Activated CD4-positive, alpha-beta T cell treated with anti-CD3 and anti-CD28 coated beads for 36 hours (primary cell): ENCODE data around the gene TBXA2R. TPM values are rescaled to one million over a fixed set of nuclear protein-coding genes. Genes with fewer than 3 reads are reported as not detected.

Experiments used
- ATAC-seq: fragments of 200-7000 bp; cut with Tn5 transposase; one replicate; pipeline ENCODE4 v1.10.0; 2021; ENCODE audit warnings: mild to moderate bottlenecking, moderate library complexity
- CTCF ChIA-PET: fragments of 350-600 bp; sonication (Branson Sonifier 250); formaldehyde crosslinking; loops from one replicate; lab custom pipeline; 2021; ENCODE audit warnings: antibody characterized with exemption; lab: Charles Lee
- POLR2A ChIA-PET: fragments of 350-600 bp; sonication (Branson Sonifier 250); formaldehyde crosslinking; loops from one replicate; lab custom pipeline; 2021; ENCODE audit warnings: antibody characterized with exemption, inconsistent platforms; lab: Charles Lee
- DNase-seq: peaks from one replicate; pipeline ENCODE4 v3.0.0-alpha.2; 2020
- H3K27ac Mint-ChIP-seq: one replicate; pipeline ENCODE4 v1.8.0; 2021; ENCODE audit warnings: mixed read lengths
- H3K27me3 Mint-ChIP-seq: one replicate; pipeline ENCODE4 v1.8.0; 2021; ENCODE audit warnings: mixed read lengths
- H3K36me3 Mint-ChIP-seq: one replicate; pipeline ENCODE4 v1.8.0; 2021; ENCODE audit warnings: low read depth, mixed read lengths
- H3K4me1 Mint-ChIP-seq: one replicate; pipeline ENCODE4 v1.8.0; 2021; ENCODE audit warnings: mixed read lengths
- H3K4me3 Mint-ChIP-seq: one replicate; pipeline ENCODE4 v1.8.0; 2021; ENCODE audit warnings: mild to moderate bottlenecking, moderate library complexity, mixed read lengths
- H3K9me3 Mint-ChIP-seq: one replicate; pipeline ENCODE4 v1.8.0; 2021; ENCODE audit warnings: low read depth, mixed read lengths
- intact Hi-C, 2 experiments: fragments of 100-400 bp; cut with DNase I in 1 of 2; cut with micrococcal nuclease in 1 of 2; formaldehyde crosslinking; loops; one replicate each; pipeline versions ENCODE4 v1.14.2 to v1.15.1; 2022 to 2024; cut with DNase I, micrococcal nuclease
- total RNA-seq, 2 experiments: library from RNA; stranded (reverse); gene quantifications; one replicate each; pipeline ENCODE4 v1.2.3, GENCODE V29; 2021

The TBXA2R gene
- total RNA-seq, 2 experiments from 2014 or later = 0.64 to 0.72 TPM

GRCh38 chr19:3626473-3627350 is 20.0 kb upstream of the TBXA2R start, which contains the start of gene CACTIN:
Gene CACTIN, minus strand, starts transcription at chr19:3626790. Its CDS starts 28 bp downstream, at chr19:3626762.
- no peaks in the 10 kb centered on the region for H3K9me3 Mint-ChIP-seq
- POLR2A ChIA-PET = interaction anchor here (0.6 kb wide), 2 partner anchors 64 to 110 kb away, joined by 5 read pairs; no protein-coding TSS in a partner anchor
- CTCF ChIA-PET = interaction anchor here (0.6 to 1.0 kb wide), 4 partner anchors 40 to 394 kb away, joined by 3 read pairs; no protein-coding TSS in a partner anchor

GRCh38 chr19:3625996-3626472 is 19.4 kb upstream of the TBXA2R start:
- peaks cover 4% of the 10 kb centered on the region for H3K36me3 Mint-ChIP-seq
- ATAC-seq (peak; percentile 6), DNase-seq (no peak)
- no peaks in the 10 kb centered on the region for H3K27me3 Mint-ChIP-seq
- H3K4me3 Mint-ChIP-seq = peak overlapping the region; percentile 91
- no peaks in the 10 kb centered on the region for H3K9me3 Mint-ChIP-seq
- CTCF ChIA-PET = interaction anchor here (1.6 kb wide), 1 partner anchor 18 kb away, joined by 4 read pairs; no protein-coding TSS in a partner anchor
- intact Hi-C loops = loop anchor here in 1 of 2 experiments (1.0 to 5.0 kb wide), 7 partner anchors 81 to 1096 kb away; partner anchors contain the start of genes DPP9, EEF2, HDGFL2 and ZBTB7A
- H3K4me1 Mint-ChIP-seq = peaks cover 22% of the 10 kb centered on the region
- H3K27ac Mint-ChIP-seq = peak overlapping the region; percentile 82
- POLR2A ChIA-PET = no interaction called here

More at GRCh38 chr19:3626473-3627350, 20.0 kb upstream of the TBXA2R start, which contains the start of gene CACTIN:
- Mint-ChIP-seq H3K36me3 (peaks cover 4% of the 10 kb centered on the region), H3K4me1 (peaks cover 22% of the 10 kb centered on the region), H3K4me3 (peak within 1 kb of the TSS; percentile 91), H3K27ac (peak within 1 kb of the TSS; percentile 82), H3K27me3 (no peaks in the 10 kb centered on the region)
- intact Hi-C loops = loop anchor here (1.0 to 5.0 kb wide), 20 partner anchors 54 to 1096 kb away; partner anchors contain the start of genes HMG20B (in 2 of the 2), MFSD12 (in 2 of the 2), ANKRD24 (in 1 of the 2) and DPP9 (in 1 of the 2)
- peak; percentile 98 for ATAC-seq
- peak; percentile 99 for DNase-seq

- H3K9me3 Mint-ChIP-seq = no peaks in the 10 kb centered on the region
- CTCF ChIA-PET = no interaction called here
- H3K4me3 Mint-ChIP-seq = no peak overlapping the region
- peaks cover 7% of the 10 kb centered on the region for H3K36me3 Mint-ChIP-seq
- H3K27me3 Mint-ChIP-seq = no peaks in the 10 kb centered on the region
- POLR2A ChIA-PET = no interaction called here
- no peak for ATAC-seq
- H3K4me1 Mint-ChIP-seq = peaks cover 22% of the 10 kb centered on the region
- no peak overlapping the region for H3K27ac Mint-ChIP-seq
- intact Hi-C loops = no loop called here
- no peak for DNase-seq
These were observed 17.0 kb upstream of the TBXA2R start for GRCh38 chr19:3623716-3624115.

- H3K4me3 Mint-ChIP-seq = no peak overlapping the region
- intact Hi-C loops = no loop called here
- CTCF ChIA-PET = interaction anchor here (0.8 to 1.3 kb wide), 2 partner anchors 17 to 96 kb away, joined by 3 to 4 read pairs; no protein-coding TSS in a partner anchor
- H3K36me3 Mint-ChIP-seq = peaks cover 8% of the 10 kb centered on the region
- DNase-seq (no peak), ATAC-seq (no peak)
- peaks cover 32% of the 10 kb centered on the region for H3K4me1 Mint-ChIP-seq
- H3K9me3 Mint-ChIP-seq = no peaks in the 10 kb centered on the region
- POLR2A ChIA-PET = interaction anchor here (1.0 kb wide), 1 partner anchor 38 kb away, joined by 3 read pairs; no protein-coding TSS in a partner anchor
- H3K27me3 Mint-ChIP-seq = no peaks in the 10 kb centered on the region
- no peak overlapping the region for H3K27ac Mint-ChIP-seq
These were observed 15.5 kb upstream of the TBXA2R start for GRCh38 chr19:3622224-3622623.

- CTCF ChIA-PET = interaction anchor here (0.8 to 1.3 kb wide), 2 partner anchors 17 to 97 kb away, joined by 3 to 4 read pairs; no protein-coding TSS in a partner anchor
- Mint-ChIP-seq H3K36me3 (peaks cover 10% of the 10 kb centered on the region), H3K27me3 (no peaks in the 10 kb centered on the region), H3K27ac (no peak overlapping the region), H3K4me3 (no peak overlapping the region), H3K4me1 (peaks cover 32% of the 10 kb centered on the region), H3K9me3 (no peaks in the 10 kb centered on the region)
- POLR2A ChIA-PET = interaction anchor here (1.0 kb wide), 1 partner anchor 37 kb away, joined by 3 read pairs; no protein-coding TSS in a partner anchor
- no peak for DNase-seq
- intact Hi-C loops = no loop called here
- no peak for ATAC-seq
These were observed 15.0 kb upstream of the TBXA2R start for GRCh38 chr19:3621689-3622088.

DNA sequence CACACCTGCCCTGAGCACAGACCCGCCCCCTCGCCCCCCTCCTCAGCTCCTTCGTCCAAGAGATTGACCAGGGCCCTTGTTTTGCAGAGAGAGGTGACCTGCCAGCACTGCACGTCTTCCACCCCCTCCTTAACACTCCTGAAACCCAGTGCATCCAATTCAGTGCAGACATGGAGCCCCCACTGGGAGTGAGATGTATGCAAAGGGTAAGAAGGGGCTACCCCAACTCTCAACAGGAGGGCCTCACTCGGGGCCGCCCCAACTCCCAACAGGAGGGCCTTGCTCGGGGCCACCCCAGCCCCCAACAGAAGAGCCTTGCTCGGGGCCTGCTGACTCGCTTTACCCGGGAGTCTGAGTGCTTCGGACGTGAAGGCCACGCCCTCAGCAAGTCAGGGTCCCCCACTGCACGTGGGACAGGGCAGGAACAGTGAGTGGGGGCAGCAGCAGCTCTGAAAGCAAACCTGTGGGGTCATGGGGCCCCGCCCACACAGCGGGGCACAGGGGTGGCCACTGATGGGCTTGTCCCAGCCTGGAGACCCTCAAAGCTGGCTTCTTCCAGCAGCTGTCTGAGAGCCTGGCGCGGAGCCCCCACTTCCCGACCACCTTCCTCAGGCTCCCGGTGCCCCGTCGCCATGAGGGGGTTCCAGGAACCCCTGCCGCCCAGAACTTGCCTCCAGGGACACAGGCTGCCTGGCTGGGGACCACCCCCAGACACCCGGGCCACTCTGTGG is 14.3 kb upstream of the TBXA2R start:
- intact Hi-C loops = no loop called here
- no peaks in the 10 kb centered on the region for H3K9me3 Mint-ChIP-seq
- ChIA-PET POLR2A (no interaction called here), CTCF (no interaction called here)
- no peak for ATAC-seq
- DNase-seq = no peak
- no peak overlapping the region for H3K4me3 Mint-ChIP-seq
- peaks cover 10% of the 10 kb centered on the region for H3K36me3 Mint-ChIP-seq
- H3K27me3 Mint-ChIP-seq = no peaks in the 10 kb centered on the region
- H3K27ac Mint-ChIP-seq = no peak overlapping the region
- peaks cover 28% of the 10 kb centered on the region for H3K4me1 Mint-ChIP-seq

GRCh38 chr19:3620145-3620816 is 13.6 kb upstream of the TBXA2R start:
- ATAC-seq (no peak), DNase-seq (no peak)
- Mint-ChIP-seq H3K4me1 (peaks cover 25% of the 10 kb centered on the region), H3K27me3 (no peaks in the 10 kb centered on the region), H3K27ac (no peak overlapping the region), H3K4me3 (no peak overlapping the region), H3K36me3 (peaks cover 10% of the 10 kb centered on the region), H3K9me3 (no peaks in the 10 kb centered on the region)
- CTCF ChIA-PET = interaction anchor here (0.5 kb wide), 1 partner anchor 33 kb away, joined by 3 read pairs; no protein-coding TSS in a partner anchor
- intact Hi-C loops = no loop called here
- POLR2A ChIA-PET = no interaction called here

DNA sequence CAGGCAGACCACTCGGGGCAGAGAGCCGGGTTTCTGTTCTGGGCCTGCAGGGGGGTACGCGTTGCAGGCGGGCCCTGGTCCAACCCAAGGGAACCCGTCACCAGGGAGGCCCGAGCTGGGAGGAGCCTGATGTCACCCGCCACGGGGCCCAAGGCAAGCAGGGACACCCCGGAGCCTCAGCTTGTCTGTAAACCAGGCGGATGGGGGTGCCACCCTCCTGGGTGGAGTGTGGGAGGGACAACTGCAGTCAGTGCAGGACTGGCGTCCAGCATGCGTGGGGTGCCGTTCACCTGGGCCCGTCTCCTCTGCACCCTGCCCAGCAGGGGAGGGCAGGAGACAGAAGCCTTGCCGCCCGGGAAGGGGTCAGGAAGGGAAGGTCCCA is 12.9 kb upstream of the TBXA2R start:
- Mint-ChIP-seq H3K36me3 (peaks cover 10% of the 10 kb centered on the region), H3K27ac (no peak overlapping the region), H3K27me3 (no peaks in the 10 kb centered on the region), H3K4me3 (no peak overlapping the region), H3K9me3 (no peaks in the 10 kb centered on the region), H3K4me1 (peaks cover 19% of the 10 kb centered on the region)
- POLR2A ChIA-PET = no interaction called here
- intact Hi-C loops = loop anchor here (2.0 to 5.0 kb wide), 2 partner anchors 33 to 72 kb away; no protein-coding TSS in a partner anchor
- no peak for ATAC-seq
- DNase-seq = no peak
- CTCF ChIA-PET = interaction anchor here (0.5 kb wide), 1 partner anchor 32 kb away, joined by 3 read pairs; no protein-coding TSS in a partner anchor

DNA sequence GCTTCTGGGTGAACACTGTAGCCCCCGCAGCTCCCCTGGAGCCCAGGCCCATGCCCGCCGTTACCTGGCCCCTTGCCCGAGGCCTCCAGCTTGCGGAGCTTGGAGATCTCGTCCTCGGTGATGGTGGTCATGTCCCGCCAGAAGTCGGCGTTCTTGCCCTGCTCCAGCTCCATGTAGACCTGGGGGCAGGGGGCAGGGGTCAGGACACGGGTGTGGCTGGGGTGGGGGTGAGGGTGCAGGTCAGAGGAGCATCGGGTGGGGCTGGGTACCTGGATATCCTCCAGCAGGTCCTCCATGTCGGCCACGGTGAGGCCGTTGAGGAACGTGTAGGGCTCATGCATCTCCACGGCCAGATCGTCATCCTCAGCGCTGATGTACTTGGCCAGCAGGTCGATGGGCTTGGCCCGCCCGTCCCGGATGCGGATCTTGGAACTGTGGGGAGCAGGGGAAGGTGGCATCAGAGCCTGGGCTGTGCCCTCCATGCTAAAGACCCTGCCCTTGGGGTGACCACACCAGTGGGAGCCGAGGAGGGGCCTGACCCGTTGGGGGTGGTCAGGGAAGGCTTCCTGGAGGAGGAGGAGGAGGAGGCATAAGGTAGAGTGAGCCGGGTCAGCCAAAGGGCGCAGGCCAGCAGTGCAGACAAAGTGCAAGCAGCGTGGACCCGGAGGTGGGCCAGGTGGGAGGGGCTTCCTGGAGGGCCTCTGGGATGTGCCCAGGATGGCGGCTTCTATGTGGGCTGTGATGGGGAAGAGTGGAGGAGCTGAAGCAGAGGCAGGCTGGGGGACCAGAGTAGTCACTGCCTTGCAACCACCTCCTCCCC is 12.3 kb upstream of the TBXA2R start:
- ChIA-PET CTCF (interaction anchor here (0.8 kb wide), 1 partner anchor 30 kb away, joined by 3 read pairs; no protein-coding TSS in a partner anchor), POLR2A (no interaction called here)
- Mint-ChIP-seq H3K36me3 (peaks cover 9% of the 10 kb centered on the region), H3K27me3 (no peaks in the 10 kb centered on the region), H3K27ac (no peak overlapping the region), H3K4me3 (no peak overlapping the region), H3K4me1 (peaks cover 13% of the 10 kb centered on the region), H3K9me3 (no peaks in the 10 kb centered on the region)
- ATAC-seq (no peak), DNase-seq (no peak)
- intact Hi-C loops = loop anchor here (1.0 to 5.0 kb wide), 3 partner anchors 32 to 74 kb away; no protein-coding TSS in a partner anchor
